Osteoblast (primary cell): ENCODE results near the gene CLDN18. TPM values are rescaled to one million over a fixed set of nuclear protein-coding genes. Genes with fewer than 3 reads are reported as not detected.

Experiments
- DNase-seq: peaks from one replicate; pipeline ENCODE4 v3.0.0; 2011; ENCODE audit warnings: low spot score, mixed read lengths; ENCODE audit not compliant: insufficient read length; ENCODE audit errors: missing footprints
- H2AFZ ChIP-seq: 2 replicates; pipeline ENCODE4 v1.6.0; 2011; ENCODE audit warnings: mild to moderate bottlenecking, low read length
- H3K27ac ChIP-seq: 2 replicates; pipeline ENCODE4 v1.5.1; 2011; ENCODE audit warnings: mild to moderate bottlenecking, low read depth, low read length, moderate library complexity
- H3K27me3 ChIP-seq: 2 replicates; pipeline ENCODE4 v1.6.0; 2012; ENCODE audit warnings: mild to moderate bottlenecking, control low read depth, inconsistent platforms, low read length, moderate library complexity; ENCODE audit not compliant: insufficient read depth
- H3K36me3 ChIP-seq: 2 replicates; pipeline ENCODE4 v1.5.1; 2011; ENCODE audit warnings: mild to moderate bottlenecking, low read length, control low read depth, moderate library complexity; ENCODE audit not compliant: insufficient read depth
- H3K4me1 ChIP-seq: 2 replicates; pipeline ENCODE4 v1.5.1; 2011; ENCODE audit warnings: mild to moderate bottlenecking, low read length, control low read depth, moderate library complexity; ENCODE audit not compliant: insufficient read depth
- H3K4me2 ChIP-seq: 2 replicates; pipeline ENCODE4 v1.6.0; 2011; ENCODE audit warnings: mild to moderate bottlenecking, low read length; ENCODE audit not compliant: insufficient read depth
- H3K4me3 ChIP-seq: fragments of 200-600 bp; sonication (generic); 3 replicates; pipeline ENCODE4 v1.5.1; 2012; ENCODE audit warnings: mild to moderate bottlenecking, low read length, inconsistent platforms; ENCODE audit not compliant: insufficient read depth
- H3K79me2 ChIP-seq: 2 replicates; pipeline ENCODE4 v1.6.0; 2012; ENCODE audit warnings: mild to moderate bottlenecking, low read length, control low read depth, inconsistent platforms; ENCODE audit not compliant: insufficient read depth
- H3K9me3 ChIP-seq: 2 replicates; pipeline ENCODE4 v1.5.1; 2011; ENCODE audit warnings: low read depth, low read length, control low read depth
- H4K20me1 ChIP-seq: 2 replicates; pipeline ENCODE4 v1.6.0; 2012; ENCODE audit warnings: mild to moderate bottlenecking, low read length, control low read depth; ENCODE audit not compliant: insufficient read depth
- CTCF ChIP-seq: IDR thresholded peaks from 2 replicates; pipeline ENCODE4 v1.5.1; 2011; ENCODE audit warnings: mild to moderate bottlenecking, low read depth, low read length, moderate library complexity; ENCODE audit errors: extremely low read depth
- total RNA-seq: library from RNA; depleted of rRNA; stranded (reverse); fragments of >200 nt; gene quantifications from 2 replicates; pipeline ENCODE4 v1.2.3, GENCODE V29; 2012

The CLDN18 gene
- total RNA-seq, 1 donor = not detected

- H3K27ac ChIP-seq = no peak overlapping the region
- H3K4me2 ChIP-seq = no peak overlapping the region
- H3K4me3 ChIP-seq = no peak overlapping the region
- no peaks in the 10 kb centered on the region for H3K27me3 ChIP-seq
- no peak for TF ChIP-seq CTCF
- no peaks in the 10 kb centered on the region for H3K36me3 ChIP-seq
- no peak overlapping the region for H2AFZ ChIP-seq
- H3K79me2 ChIP-seq = no peaks in the 10 kb centered on the region
- peaks cover 11% of the 10 kb centered on the region for H3K4me1 ChIP-seq
- DNase-seq = no peak
- no peaks in the 10 kb centered on the region for H3K9me3 ChIP-seq
- H4K20me1 ChIP-seq = no peaks in the 10 kb centered on the region
These were observed 267 bp downstream of the CLDN18 start for GRCh38 chr3:138010273-138010590.

- H3K4me3 ChIP-seq = no peak overlapping the region
- no peaks in the 10 kb centered on the region for H4K20me1 ChIP-seq
- H3K9me3 ChIP-seq = no peaks in the 10 kb centered on the region
- no peak overlapping the region for H2AFZ ChIP-seq
- DNase-seq = no peak
- no peaks in the 10 kb centered on the region for H3K27me3 ChIP-seq
- no peak overlapping the region for H3K4me2 ChIP-seq
- no peaks in the 10 kb centered on the region for H3K36me3 ChIP-seq
- no peak for TF ChIP-seq CTCF
- no peaks in the 10 kb centered on the region for H3K79me2 ChIP-seq
- H3K27ac ChIP-seq = no peak overlapping the region
- H3K4me1 ChIP-seq = peaks cover 11% of the 10 kb centered on the region
These were observed 1.8 kb downstream of the CLDN18 start for GRCh38 chr3:138011722-138012121.

DNA sequence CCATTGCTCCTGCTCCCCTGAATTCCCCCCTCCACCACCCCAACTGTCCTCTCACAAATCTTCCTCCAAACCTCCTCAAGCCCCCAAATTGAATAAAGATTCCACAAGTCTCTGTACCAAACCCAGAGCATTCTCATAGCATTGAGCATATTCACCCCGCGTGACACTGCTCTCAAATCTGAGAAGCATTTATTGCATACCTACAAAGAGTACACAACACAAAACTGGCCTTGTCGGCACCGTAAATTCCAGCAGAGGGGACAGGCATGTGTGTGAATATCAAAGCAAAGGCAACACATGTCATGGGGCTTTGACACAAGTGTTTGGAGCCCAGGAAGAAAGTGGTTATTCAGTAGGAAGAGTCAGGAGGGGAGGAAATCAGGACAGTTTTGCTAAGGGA is 2.6 kb downstream of the CLDN18 start:
- Histone ChIP-seq H3K4me3 (no peak overlapping the region), H3K79me2 (no peaks in the 10 kb centered on the region), H3K9me3 (no peaks in the 10 kb centered on the region), H3K36me3 (no peaks in the 10 kb centered on the region), H2AFZ (no peak overlapping the region), H3K4me2 (no peak overlapping the region), H3K27me3 (no peaks in the 10 kb centered on the region), H4K20me1 (no peaks in the 10 kb centered on the region), H3K27ac (no peak overlapping the region), H3K4me1 (peaks cover 11% of the 10 kb centered on the region)
- TF ChIP-seq CTCF = no peak
- DNase-seq = no peak

- H3K4me2 ChIP-seq = no peak overlapping the region
- DNase-seq = no peak
- no peaks in the 10 kb centered on the region for H3K36me3 ChIP-seq
These were observed 6.1 kb downstream of the CLDN18 start for GRCh38 chr3:138016065-138016464.

More at GRCh38 chr3:138016065-138016464, 6.1 kb downstream of the CLDN18 start:
- no peak overlapping the region for H3K27ac ChIP-seq
- no peaks in the 10 kb centered on the region for H3K79me2 ChIP-seq
- H3K27me3 ChIP-seq = no peaks in the 10 kb centered on the region
- no peak for TF ChIP-seq CTCF
- H3K4me3 ChIP-seq = no peak overlapping the region
- no peak overlapping the region for H2AFZ ChIP-seq
- no peaks in the 10 kb centered on the region for H3K4me1 ChIP-seq
- H4K20me1 ChIP-seq = no peaks in the 10 kb centered on the region
- H3K9me3 ChIP-seq = no peaks in the 10 kb centered on the region
